Measurements from ENCODE around the gene CATSPER1. TPM values are rescaled to one million over a fixed set of nuclear protein-coding genes. Genes with fewer than 3 reads are reported as not detected.
A peak's percentile ranks its signal among the peaks of the same experiment; 100 is the strongest.

CATSPER1 gene
- total RNA-seq, 4 donors from 2014 or later, result 0.52 TPM; not detected in 3

- peaks cover 31 to 50% (median 44%) of the 10 kb centered on the region in 4 donors for H3K4me1 ChIP-seq
- peak overlapping the region; percentile 88 to 98 (median 93) for H3K27ac ChIP-seq (replicated peaks in 1 of 4)
- no peak for TF ChIP-seq POLR2AphosphoS5 (IDR thresholded peaks at IDR 0.05)
- H3K27me3 ChIP-seq, result no peaks in the 10 kb centered on the region
- peaks cover 13 to 45% (median 36%) of the 10 kb centered on the region in 4 donors for H3K36me3 ChIP-seq
- intact Hi-C loops (cut with DNase I), result no loop called here
- no peak for DNase-seq (ENCODE audit: extremely low spot score)
- WGBS, result 27% methylated on average over 2 of the region's 2 CpGs
- H3K9me3 ChIP-seq, result no peaks in the 10 kb centered on the region
- H3K4me3 ChIP-seq, result peak overlapping the region; percentile 87 to 97 (median 94)
Observed at GRCh38 chr11:66071381-66071801, 45.1 kb upstream of the CATSPER1 start.

- no peak for TF ChIP-seq EP300 (IDR thresholded peaks at IDR 0.05)
- TF ChIP-seq CTCF (IDR thresholded peaks at IDR 0.05), result peak in 1 of 3 experiments; percentile 6
- TF ChIP-seq POLR2AphosphoS5 (IDR thresholded peaks at IDR 0.05), result no peak
- TF ChIP-seq POLR2A (IDR thresholded peaks at IDR 0.05; ENCODE audit: low read depth), result no peak
- no peaks in the 10 kb centered on the region for H3K9me3 ChIP-seq
- H3K4me3 ChIP-seq, result peak overlapping the region; percentile 87 to 97 (median 94)
- peak overlapping the region; percentile 88 to 98 (median 93) for H3K27ac ChIP-seq (replicated peaks in 1 of 4)
- no peaks in the 10 kb centered on the region for H3K27me3 ChIP-seq
- intact Hi-C loops (cut with DNase I), result no loop called here
- 4% methylated on average over 12 of the region's 60 CpGs for WGBS
- peaks cover 19 to 51% (median 41%) of the 10 kb centered on the region in 4 donors for H3K36me3 ChIP-seq
- no peak for DNase-seq (ENCODE audit: extremely low spot score)
- peaks cover 31 to 50% (median 44%) of the 10 kb centered on the region in 4 donors for H3K4me1 ChIP-seq
Observed at GRCh38 chr11:66070604-66071380, 44.5 kb upstream of the CATSPER1 start.

GRCh38 chr11:66069715-66070603 is 43.7 kb upstream of the CATSPER1 start, which contains the start of gene PACS1:
Gene PACS1, plus strand, starts transcription at chr11:66070272. Its CDS starts 215 bp downstream, at chr11:66070487.
- no peak for DNase-seq (ENCODE audit: extremely low spot score)
- Histone ChIP-seq H3K9me3 (no peaks in the 10 kb centered on the region), H3K4me1 (peaks cover 31 to 50% (median 44%) of the 10 kb centered on the region in 4 donors), H3K27me3 (no peaks in the 10 kb centered on the region), H3K27ac (replicated peaks in 1 of 4) (peak within 1 kb of the TSS; percentile 88 to 98 (median 93)), H3K36me3 (peaks cover 26 to 53% (median 43%) of the 10 kb centered on the region in 4 donors), H3K4me3 (peak within 1 kb of the TSS; percentile 87 to 97 (median 94))
- WGBS, result 2% methylated on average over 30 of the region's 120 CpGs
- intact Hi-C loops (cut with DNase I), result no loop called here
- TF ChIP-seq EP300 (IDR thresholded peaks at IDR 0.05) (peak; percentile 14), CTCF (IDR thresholded peaks at IDR 0.05) (peak in 2 of 3 experiments; percentile 5 to 21), POLR2AphosphoS5 (IDR thresholded peaks at IDR 0.05) (peak in 1 of 2 donors; percentile 73), POLR2A (IDR thresholded peaks at IDR 0.05; ENCODE audit: low read depth) (no peak)

- peaks cover 31 to 50% (median 44%) of the 10 kb centered on the region in 4 donors for H3K4me1 ChIP-seq
- no peak for DNase-seq (ENCODE audit: extremely low spot score)
- H3K4me3 ChIP-seq, result peak overlapping the region; percentile 87 to 97 (median 94)
- no peaks in the 10 kb centered on the region for H3K9me3 ChIP-seq
- H3K36me3 ChIP-seq, result peaks cover 35 to 55% (median 47%) of the 10 kb centered on the region in 4 donors
- H3K27ac ChIP-seq (replicated peaks in 1 of 4), result peak overlapping the region; percentile 88 to 98 (median 93)
- no peaks in the 10 kb centered on the region for H3K27me3 ChIP-seq
- TF ChIP-seq POLR2A (IDR thresholded peaks at IDR 0.05; ENCODE audit: low read depth) (no peak), CTCF (IDR thresholded peaks at IDR 0.05) (peak in 1 of 3 experiments; percentile 5)
- WGBS, result 57% methylated on average over 9 of the region's 14 CpGs
- intact Hi-C loops (cut with DNase I), result no loop called here
Observed at GRCh38 chr11:66068923-66069714, 42.8 kb upstream of the CATSPER1 start.

Data from esophagus muscularis mucosa (tissue), 4 donors.